ENCODE data around the gene PPFIBP1.

The PPFIBP1 gene

GRCh38 chr12:27513155-27513824, 10.7 kb upstream of the PPFIBP1 start:
- no peak for DNase-seq

GRCh38 chr12:27515671-27516070, 8.3 kb upstream of the PPFIBP1 start:
- no peak for DNase-seq

DNA sequence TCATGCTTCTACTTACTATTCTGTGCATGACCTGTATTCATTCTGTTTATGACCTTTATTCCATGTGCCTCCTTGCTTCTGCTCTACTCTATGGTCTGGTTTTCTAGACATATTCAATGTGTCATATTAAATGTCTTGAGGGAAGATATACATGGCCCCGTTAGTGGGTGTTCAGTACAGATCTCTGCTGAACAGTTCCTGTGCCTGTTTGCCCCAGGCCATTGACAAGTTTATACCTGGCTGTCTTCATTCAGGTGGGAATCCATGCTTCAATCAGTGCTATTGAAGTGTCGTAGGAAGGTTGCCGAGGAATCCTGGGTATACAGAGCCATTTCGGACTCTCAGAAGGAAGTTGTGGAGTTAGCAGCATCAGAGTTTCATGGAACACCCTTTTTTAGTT, 7.4 kb upstream of the PPFIBP1 start:
- DNase-seq: no peak

DNA sequence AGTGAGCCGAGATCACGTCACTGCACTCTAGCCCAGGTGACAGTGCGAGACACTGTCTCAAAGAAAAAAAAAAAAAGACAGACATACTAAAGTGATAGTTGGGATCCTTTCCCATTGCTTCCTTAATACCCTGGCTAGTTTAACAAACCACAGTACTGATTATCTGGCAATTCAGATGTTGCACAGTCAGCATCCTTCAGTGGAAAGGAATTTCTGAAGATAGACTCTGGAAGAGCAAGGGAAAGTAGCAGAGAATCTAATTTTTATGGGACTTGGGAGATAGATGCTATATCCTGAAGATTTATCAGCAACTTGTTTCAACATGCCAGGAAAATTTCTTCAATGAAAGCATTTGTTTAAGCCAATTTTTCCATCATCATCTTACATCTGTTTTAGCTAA, 6.5 kb upstream of the PPFIBP1 start:
- no peak for DNase-seq

DNA sequence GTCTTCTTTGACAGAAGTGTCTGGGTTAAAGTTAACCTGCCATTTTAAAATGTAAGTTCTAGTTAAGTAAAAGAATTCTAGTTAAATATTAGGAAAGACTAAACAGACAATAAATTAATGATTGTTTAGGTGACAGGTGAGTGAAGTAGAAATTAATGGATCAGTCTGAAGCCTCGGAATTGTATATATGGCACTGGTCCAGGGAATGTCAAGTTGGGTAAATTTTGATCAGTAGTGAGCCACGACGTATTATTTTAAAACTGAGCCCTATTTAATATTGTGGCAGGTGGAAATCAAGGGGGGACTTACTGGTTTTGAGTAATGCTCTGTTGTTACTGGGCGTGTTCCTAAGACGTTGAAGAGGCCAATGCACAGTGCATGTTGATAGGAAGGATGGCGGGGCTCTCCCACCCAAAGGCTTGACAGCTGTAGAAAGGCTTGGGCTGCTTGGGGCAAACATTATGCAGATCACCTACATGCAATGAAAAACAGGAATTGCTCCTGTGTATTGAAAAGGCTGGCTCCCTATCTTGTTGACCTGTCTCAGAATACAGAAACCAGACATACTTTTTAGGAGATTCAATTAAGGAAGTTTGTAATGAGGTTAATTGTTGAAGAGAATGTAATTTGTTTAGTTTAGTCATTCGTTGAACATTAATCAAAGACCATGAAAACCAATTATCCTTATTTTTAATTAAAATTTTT, 5.9 kb upstream of the PPFIBP1 start:
- no peak for DNase-seq

- DNase-seq: no peak
These were observed 2.9 kb upstream of the PPFIBP1 start for GRCh38 chr12:27521066-27521465.

DNA sequence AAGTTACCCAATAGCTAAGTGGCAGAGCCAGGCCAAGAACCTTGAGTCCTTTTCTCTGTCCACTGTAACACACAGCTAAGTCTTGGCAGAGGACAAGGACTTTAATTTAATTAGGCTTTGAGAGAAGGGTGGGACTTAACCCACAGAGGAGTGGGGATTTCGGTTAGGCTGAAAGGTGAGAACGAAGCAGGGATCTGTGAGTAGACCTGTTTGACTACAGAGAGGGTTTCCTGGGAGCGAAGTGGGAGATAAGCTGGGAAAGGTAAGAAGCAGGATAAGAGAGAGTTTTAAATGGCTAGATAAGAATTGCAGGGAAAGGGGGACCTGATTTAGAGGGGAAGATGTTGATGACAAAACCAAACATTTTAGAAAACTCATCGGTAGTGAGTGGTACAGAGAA, 2.0 kb upstream of the PPFIBP1 start:
- no peak for DNase-seq

DNA sequence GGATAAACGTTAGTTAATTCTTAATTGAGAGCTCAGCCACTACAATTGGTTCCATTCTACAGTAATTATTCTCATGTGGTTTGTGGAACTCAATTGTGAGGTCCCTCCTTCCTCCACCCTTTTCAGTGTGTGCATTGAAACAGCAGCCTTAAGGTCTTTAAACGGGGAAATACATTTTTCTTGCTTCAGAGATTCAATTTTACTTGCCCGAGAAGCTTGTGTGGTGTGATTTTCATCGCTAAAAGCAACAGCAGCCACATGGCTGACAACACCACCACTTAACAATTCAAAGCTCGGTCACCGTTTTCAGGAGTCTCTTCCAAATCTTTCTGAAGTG, 733 bp upstream of the PPFIBP1 start:
- no peak for DNase-seq

- DNase-seq: no peak
These were observed 459 bp downstream of the PPFIBP1 start for GRCh38 chr12:27524494-27524835.

GRCh38 chr12:27524839-27525753, 1.1 kb downstream of the PPFIBP1 start:
- no peak for DNase-seq

DNA sequence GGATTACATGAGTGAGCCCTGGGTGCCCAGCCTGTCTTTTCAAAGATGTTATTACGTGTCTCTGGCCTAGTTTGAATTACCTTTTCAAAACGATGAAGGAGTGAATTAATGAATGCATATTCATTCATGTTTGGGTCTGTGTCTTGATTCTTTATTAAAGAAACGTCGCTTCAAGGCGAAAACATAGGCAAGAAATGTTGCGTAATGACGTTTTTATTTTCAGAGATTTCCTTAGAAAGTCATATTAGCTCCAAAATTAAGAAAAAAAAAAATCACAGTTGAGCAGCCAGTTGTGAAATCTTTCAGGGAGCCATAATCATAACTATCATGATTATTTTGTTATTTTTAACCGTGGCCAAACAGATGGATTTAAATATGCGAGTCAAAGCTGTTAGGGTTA, 3.5 kb downstream of the PPFIBP1 start:
- no peak for DNase-seq

- no peak for DNase-seq
These were observed 4.8 kb downstream of the PPFIBP1 start for GRCh38 chr12:27528788-27529187.

DNA sequence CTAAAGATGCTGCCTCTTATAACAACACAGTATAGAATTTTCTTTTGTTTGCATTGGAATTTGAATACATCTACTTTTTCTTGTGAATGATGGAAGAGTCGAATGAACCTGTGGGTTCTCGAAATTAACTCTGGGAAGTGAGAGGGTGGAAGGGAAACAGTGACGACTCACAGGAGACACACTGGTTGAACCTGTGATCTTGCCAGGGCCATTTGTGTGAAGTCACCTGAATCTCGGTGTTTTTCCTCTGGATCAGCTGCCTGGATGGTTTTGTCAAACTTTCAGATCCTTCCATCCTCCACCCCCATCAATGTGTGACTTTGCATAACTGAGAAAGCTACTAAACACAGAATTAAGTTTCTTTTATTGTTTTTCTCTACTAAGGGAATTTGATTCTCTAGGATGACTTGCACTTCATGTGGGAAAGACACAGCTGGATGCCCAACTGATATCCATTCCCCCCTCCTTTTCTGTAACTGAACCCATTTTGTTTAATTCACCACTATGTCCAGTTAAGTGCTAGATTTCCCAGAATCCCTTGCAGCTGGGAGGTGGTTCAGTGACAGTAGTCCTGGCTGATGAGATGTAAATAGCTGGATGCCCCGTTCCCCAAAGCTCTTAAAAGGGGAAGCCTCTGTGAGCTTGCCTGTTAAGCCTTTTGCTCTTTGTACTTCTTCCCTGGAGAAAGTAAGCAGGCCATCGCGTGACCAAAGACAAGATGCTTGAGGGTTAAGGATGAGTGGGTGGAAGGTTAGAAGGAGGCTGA, 6.3 kb downstream of the PPFIBP1 start:
- no peak for DNase-seq

DNA sequence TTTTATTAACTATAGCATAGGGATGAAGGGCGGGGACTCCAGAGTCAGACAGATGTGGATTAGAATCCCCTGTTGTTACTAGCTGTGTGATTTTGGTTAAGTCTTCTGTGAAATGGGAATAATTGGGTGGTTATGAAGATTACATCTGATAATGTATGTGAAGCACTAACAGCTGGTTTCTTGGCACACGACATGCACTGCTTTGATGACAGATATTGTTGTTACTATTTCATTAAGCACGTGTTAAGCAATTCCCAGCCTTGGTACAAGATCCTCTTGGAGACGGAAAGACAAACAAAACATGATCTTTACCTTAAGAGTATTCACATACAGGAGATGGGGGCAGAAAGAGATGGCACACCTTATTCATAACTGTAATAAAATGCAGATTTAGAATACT, 7.9 kb downstream of the PPFIBP1 start:
- DNase-seq: no peak

DNA sequence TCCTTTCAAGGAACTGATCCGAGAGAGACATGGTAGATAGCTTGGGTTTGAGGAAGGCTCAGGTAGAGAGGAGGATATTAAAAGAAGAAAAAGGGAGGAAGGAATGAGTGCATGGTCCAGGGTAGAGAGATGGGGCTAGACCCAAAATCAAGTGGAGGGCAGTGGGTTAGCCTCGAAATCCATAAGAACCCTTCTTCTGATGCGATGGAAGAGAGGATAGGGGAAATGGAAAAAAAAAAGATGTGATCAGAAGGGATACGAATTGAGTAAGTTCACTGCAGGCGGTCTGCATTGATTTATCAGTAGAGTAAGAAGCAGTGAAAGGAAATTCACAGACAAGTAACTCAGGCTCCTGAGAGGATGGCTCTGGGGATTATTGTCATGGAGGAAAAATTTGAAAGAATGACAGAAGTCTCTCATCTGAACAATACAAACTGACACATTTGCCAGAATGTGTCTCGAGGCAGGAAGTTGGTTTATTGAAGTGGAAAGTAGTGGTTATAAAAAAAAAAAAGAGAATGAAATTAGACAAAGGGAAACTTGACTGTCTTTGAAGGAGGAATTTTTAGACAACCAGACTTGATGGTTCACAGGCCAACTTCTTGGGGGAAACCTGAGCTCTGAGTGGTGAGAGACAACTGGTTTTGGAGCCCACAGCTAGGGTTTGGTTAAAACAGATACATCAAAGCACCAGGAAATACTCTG, 10.2 kb downstream of the PPFIBP1 start:
- DNase-seq: no peak

DNA sequence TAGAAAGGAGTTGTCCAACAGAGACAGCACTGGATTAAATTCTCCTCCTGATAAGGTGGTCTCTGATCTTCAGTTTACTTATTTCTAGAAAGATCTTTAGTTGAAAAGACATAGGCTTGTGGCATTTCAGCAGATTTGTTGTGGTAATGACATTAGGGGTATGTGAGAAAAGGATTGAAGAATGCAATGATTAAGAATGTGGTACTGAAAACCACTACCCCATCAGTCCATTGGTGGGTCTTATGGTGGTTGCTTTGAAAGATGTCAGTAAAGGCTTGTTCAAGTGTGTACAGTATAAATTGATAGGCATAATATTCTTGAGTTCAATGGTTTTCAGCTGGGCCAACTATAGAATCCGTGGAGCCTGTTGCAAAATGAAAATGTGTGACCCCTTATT, 10.8 kb downstream of the PPFIBP1 start:
- DNase-seq: no peak

DNA sequence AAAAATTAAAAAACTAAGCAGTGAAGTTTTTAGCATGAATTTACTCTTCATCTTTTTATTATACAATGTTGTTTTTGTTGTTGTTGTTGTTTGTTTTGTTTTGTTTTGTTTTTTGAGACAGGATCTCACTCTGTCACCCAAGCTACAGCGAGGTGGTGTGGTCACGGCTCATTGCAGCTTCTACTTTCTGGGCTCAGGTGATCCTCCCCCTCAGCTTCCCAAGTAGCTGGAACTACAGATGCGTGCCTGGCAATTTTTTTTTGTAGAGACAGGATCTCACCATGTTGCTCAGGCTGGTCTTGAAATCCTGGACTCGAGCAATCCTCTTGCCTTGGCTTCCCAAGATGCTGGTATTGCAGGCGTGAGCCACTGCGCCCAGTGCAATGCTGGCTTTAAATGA, 11.3 kb downstream of the PPFIBP1 start:
- no peak for DNase-seq

- no peak for DNase-seq
These were observed 14.1 kb downstream of the PPFIBP1 start for GRCh38 chr12:27537855-27538675.

DNA sequence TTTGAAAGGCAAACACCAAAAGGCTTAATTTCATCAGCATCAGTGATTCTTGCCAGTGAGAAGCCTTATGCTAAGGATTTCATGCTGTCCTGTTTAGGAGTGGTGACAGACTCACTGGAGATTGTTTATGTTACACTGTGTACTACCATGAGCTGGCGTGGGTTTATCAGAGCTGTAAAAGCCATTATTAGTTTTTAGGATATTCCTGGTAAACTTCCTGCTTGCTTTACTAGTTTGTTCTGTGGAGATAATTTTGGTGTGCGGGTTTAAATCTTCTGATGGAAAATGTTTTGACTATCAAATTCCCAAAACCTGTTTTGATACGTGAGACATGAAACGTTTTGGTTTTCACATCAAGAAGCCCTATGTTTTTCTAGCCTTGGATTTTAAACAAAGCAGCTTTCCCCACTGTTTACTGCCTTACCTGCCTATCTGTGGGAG, 15.2 kb downstream of the PPFIBP1 start:
- no peak for DNase-seq

DNA sequence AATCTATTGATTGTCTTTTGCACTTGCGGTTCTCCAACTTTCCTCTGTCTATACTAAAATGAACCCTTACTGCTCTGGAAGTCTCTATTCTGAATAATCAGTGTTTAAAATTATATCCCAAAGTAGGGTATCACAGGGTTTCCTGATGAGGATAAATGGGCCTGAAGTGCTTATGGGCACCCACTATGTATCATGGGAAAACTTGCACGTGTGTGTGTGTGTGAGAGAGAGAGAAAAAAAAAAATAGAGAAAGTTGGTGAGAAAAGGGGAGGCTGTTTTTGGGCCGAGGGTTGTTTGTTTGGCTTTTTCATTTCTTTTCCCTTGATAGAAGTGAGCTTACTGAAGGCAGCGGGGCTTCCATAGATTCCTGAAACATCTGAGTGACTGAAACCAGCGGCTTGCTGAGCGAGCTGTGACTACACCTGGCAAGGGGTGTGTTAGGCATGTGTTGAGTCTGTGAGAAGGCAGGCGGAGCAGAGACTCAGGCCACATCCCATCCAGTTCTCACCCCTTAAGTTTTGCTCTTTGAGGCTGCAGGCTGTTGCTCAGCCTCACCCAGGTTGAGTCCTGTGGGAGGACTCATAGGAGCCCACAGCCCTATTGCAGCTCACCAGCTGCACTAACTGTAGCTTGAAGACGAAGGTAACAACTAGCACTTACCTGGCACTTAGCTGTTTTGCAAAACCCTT, 17.2 kb downstream of the PPFIBP1 start:
- no peak for DNase-seq

DNA sequence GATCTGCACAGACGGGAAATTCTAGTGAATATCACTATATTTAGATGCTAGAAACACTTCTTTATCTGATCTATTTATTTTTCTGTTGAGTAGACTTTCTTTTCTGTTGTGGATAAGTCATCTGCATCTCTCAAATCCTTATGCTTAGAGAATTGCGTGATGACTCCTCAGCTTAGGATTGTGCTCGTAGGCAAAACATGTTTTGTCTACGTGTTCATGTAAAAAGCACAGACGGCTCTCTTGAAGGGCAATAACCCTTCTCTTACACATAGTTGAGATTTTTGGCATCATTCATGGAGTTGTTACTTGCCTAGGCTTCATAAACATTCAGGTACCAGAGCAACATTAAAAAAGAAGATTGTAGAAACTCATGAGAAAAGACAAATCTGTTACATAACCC, 18.6 kb downstream of the PPFIBP1 start:
- DNase-seq: no peak

All from cerebellar nuclear complex (tissue), 1 donor.